NOMO-1 (cell line): ENCODE data around the gene ZNF555.
"Not testable (repeated sequence)": the region's sequence is repeated elsewhere in the genome, so short reads cannot be mapped to it uniquely, and the experiment has no call there.

Experiments used
- DNase-seq, 2 experiments: peaks; one replicate each; lab custom pipeline; 2025; ENCODE audit not compliant: unreplicated experiment in 2 of 2; lab: John Stamatoyannopoulos, UW

Gene ZNF555

DNA sequence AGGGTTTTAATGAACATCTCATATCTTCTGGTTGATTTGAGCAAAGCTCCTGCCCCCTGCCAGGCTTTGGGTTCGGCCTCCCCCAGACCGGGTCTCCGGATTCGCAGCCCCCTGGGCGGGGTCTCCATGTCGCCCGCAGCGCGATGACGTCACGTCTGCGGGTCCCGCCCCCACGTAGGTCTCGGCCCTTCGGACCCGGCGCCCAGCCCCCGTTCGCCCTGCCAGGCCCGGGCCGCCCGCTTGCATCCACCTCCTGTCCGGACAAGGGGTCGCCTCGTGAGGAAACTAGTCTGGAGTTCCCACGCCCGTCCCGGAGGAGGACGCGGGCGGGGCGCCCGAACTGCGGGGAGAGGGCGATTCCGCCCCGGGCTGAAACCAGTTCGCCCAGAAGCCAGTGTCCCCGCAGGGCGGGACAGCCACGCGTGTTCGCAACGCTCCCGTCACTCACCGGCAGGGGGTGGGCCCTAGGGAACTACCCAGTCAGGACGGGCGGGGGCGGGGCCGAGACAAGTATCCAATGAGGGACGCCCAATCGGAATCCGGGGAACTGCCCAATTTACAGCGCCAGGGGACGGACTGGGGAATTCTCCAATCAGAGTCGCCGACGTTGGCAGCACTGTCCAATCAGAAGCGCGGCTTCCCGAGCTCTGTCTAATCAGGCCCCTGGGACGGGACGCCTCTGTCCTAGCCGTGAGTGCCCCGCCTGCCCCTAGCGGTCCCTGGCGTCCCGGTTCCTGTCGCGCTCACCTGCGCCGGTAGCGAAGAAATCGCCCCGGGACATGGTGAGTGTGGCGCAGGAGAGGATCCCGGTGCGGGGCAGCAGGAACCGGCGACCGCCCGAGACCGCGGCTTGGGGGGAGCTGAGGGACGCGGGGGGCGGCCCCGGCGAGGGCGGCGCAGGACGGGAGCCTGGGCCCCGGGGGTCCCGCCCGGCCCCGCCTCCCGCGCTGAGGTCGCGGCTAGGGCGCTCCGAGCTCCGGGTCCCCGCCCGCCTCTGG is at the start of gene ZNF555:
TSS of gene ZNF555 (plus strand) at position 682 of the 998 bp plus-strand sequence. CDS start at position 780, 98 bp downstream.
- DNase-seq = peak; percentile 93 to 97

DNA sequence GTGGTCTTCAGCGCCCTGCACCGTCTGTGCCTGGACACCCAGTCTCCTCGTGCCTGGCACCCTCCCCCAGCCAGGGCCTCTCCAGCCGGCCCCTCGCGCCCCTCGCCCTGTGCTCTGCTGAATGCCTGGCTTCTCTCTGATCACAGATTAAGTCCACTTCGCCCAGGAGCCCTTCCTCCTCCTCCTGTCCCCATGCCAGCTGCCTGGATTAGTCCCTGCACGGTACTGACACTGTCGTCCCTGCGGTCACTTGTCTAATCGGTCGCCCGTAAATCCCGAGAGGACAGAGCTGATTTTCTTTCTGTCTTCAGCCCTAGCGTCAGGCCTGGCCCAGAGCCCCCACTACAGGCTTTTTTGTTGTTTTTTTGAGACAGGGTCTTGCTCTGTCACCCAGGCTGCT is 49.4 kb upstream of the ZNF555 start:
- no peak for DNase-seq

DNA sequence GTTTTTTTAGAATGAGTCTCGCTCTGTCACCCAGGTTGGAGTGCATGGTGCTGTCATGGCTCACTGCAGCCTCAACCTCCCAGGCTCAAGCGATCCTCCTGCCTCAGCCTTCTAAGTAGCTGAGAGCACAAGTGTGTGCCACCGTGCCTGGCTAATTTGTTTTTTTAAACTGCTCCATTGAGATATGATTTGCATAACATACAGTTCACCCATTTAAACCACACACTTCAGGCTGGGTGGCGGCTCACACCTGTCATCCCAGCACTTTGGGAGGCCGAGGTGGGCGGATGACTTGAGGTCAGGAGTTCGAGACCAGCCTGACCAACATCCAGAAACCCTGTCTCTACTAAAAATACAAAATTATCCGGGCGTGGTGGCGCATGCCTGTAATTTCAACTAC is 48.6 kb upstream of the ZNF555 start:
- not testable (repeated sequence) for DNase-seq

DNA sequence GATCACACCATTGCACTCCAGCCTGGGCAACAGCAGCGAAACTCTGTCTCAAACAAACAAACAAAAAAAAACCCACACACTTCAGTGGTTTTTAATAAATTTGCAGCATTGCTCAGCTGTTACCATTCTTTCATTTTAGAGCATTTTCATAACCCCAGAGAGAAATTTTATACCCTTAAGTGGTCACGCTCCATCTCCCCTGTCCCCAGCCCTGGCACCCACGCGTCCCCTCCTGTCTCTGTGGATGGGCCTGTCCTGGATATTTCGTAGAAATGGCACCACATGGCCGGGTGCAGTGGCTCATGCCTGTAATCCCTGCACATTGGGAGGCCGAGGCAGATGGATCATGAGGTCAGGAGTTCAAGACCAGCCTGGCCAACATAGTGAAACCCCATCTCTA is 48.1 kb upstream of the ZNF555 start:
- no peak for DNase-seq

DNA sequence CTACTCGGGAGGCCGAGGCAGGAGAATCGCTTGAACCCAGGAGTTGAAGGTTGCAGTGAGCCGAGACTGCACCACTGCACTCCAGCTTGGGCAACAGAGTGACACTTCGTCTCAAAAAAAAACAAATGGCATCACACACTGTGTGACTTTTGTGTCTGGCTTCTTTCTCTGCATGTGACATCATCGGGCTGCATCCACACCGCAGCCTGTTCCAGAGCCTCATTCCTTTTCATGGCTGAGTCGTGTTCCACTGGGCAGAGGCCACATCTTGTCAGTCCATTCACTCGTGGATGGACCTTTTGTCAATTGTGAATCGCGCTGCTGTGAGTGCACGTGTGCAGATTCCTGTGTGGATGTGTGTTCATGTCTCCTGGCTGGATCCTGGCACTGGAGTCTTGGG is 47.7 kb upstream of the ZNF555 start:
- DNase-seq = no peak

DNA sequence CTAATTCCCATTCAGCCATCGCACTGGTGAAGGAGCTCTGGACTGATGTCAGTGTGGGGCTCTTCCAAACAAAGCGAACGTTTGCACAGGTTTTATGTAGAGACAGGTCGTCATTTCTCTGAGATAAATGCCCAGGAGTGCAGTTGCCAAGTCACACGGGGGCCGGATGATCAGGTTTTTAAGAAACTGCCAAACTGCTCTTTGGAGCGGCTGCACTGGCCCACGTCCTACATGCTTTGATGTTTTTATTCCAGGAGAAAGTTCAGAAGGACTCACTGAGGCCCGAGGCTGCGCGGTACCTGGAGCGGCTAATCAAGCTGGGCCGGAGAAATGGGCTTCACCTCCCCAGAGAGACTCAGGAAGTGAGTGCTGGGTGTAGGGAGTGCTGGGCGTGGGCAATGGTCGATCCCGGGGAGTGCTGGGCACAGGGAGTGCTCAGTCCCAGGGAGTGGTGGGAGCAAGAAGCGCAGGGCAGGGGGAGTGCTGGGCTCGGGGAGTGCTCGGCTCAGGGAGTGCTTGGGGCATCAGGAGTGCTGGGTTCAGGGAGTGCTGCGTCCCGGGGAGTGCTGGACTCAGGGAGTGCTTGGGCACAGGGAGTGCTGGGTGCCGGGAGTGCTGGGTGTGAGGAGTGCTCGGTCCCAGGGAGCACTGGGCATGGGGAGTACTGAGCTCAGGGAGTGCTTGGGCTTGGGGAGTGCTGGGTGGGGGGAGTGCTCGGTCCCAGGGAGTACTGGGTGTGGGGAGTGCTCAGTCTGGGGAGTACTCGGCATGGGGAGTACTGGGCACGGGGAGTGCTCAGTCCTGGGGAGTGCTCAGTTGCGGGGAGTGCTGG is 45.2 kb upstream of the ZNF555 start:
- no peak for DNase-seq

DNA sequence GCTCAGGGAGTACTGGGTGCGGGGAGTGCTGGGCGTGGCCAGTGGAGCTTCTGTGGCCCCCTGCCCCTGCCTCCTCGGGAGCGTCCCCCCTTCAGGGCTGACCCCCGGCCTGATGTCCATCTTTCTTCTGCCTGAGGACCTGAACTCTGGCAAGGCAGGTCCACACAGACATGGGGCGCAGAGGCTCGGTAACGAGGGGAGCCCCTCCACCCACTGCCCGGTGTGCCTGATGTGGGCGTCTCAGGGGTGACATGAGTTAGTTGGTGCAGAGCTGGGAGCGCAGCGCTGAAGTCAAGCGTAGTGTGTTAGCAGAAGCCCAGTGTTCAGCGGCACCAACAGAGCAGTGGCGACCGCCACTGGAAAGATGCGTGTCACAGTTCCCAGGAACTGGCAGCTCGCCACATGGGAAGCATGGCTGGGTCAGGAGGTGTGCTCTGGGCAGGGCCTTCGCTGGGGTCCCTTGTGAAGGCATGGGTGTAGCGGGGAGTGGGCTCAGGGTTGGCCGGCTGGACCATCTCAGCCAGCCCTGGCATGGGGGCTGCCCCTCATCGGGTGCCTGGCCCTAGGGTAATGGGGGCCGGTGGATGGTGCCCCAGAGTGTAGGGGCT is 44.5 kb upstream of the ZNF555 start:
- no peak for DNase-seq

DNA sequence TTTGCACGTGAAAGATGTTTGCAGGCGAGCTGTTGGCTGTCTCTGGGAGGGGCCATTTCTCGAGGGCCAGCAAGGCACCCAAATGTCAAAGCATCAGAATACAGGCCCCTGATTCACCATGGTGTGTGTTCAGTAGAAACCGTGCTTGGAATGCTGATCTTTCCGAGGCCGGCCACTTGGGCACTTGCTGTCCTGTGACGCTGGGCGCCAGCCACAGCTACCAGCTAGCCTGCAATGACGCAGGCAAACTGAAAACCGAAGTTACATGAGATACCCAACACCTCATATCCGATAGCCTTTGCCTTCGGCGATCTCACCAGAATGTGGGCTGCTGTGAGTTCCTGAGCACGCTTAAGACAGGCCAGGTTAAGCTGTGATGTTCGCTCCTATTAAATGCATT is 44.0 kb upstream of the ZNF555 start:
- DNase-seq = no peak

DNA sequence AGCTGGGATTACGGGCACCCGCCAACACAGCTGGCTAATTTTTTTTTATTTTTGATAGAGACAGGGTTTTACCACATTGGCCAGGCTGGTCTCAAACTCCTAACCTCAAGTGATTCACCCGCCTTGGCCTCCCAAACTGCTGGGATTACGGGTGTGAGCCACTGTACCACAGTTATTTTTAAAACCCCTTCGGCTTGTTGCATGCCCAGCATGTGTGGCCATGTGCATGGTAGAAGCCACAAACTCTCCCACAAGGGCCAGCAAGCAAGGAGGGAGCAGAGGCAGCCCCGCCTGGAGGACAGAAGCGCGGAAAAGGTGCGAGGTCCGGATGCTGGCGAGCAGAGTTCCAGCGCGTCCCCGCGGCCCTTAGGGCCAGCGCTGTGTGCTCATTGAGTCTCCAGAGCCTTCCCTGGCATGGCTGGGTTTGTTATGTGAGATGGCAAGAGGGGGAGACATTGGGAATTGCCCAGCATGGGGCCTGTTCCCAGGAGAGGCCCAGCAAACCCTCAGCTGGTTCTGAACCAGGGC is 43.1 kb upstream of the ZNF555 start:
- no peak for DNase-seq

DNA sequence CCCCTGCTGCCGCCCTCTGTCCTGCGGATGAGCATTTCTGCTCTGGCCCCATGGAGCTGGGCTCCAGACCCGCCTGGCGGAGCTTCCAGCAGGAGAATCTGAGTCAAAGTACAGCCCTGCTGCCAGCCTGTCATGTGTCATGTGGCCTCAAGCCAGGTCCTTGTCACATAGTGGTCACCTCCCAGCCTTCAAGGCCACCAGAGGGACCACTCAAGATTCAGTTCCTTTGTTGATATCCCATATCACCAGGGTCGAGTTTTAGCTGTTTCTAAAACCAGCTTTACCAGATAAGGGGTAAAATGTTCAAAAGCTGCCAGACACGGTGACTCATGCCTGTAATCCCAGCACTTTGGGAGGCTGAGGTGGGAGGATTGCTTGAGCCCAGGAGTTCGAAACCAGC is 42.5 kb upstream of the ZNF555 start:
- DNase-seq = no peak

DNA sequence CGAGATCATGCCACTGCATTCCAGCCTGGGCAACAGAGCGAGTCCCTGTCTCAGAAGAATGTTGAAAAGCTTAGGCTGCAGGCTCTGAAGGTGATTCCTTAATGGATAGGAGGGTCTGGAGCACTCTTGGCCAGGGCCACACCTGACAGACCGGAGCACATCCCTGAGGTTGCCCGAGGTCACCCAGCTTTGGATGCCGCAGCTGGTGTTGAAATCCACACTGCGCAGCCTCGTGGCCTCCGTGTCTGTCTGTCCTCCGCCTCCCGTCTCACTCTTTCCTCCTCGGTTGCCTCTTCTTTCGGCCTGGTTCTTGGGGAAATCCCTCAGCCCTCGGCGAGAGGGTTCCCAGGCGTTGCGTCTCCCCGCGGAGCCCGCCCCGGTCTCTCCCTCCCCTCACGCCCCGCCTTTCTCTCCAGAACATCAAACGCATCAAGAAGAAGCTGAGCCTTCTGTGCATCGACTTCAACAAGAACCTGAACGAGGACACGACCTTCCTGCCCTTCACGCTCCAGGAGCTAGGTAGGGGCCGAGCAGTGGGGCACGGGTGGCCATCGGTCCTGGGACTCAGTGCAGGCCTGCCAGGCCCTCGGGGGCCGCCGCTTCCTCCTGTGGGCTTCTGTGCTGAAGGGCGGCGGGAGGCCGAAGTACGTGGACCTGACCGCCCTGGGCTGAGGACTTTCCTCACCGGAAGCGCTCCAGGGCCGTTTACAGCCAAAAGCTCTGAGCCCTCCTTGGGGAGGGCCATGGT is 41.8 kb upstream of the ZNF555 start:
- DNase-seq = no peak

DNA sequence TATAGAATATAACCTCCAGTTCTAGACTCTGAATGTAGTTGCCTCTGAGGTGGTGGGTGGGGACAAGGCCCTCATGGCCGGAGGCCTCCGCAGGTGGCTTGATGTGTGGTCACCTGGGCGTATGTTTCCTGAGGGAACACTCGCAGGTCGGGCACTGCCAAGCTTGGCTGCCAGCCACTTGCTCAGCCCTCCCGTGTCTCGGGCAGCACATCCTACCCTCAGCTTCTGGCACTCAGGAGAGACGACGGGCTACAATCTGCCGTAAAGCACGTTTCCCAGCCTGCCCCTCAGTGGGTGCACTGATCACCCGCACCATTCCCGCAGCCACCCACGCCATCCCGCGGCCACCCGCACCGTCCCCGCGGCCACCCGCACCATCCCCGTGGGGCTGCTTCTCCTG is 40.8 kb upstream of the ZNF555 start:
- DNase-seq = no peak

DNA sequence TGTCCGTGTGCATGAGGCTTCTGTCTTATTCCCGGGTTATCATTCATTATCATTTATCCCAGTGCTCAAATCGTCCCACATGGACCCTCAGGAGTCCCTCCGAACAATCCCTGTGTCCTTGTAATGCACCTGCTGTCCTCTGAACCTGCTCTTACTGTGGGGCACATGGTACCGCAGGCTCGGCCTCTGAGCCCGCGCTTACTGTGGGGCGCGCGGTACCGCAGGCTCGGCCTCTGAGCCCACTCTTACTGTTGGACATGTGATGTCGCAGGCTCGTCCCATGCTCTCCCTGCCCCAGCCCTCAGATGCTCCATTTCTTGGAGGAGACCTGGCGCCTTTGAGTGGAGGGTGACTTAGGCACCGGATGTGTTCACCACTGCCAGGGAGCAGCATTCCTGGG is 38.4 kb upstream of the ZNF555 start:
- DNase-seq = no peak

DNA sequence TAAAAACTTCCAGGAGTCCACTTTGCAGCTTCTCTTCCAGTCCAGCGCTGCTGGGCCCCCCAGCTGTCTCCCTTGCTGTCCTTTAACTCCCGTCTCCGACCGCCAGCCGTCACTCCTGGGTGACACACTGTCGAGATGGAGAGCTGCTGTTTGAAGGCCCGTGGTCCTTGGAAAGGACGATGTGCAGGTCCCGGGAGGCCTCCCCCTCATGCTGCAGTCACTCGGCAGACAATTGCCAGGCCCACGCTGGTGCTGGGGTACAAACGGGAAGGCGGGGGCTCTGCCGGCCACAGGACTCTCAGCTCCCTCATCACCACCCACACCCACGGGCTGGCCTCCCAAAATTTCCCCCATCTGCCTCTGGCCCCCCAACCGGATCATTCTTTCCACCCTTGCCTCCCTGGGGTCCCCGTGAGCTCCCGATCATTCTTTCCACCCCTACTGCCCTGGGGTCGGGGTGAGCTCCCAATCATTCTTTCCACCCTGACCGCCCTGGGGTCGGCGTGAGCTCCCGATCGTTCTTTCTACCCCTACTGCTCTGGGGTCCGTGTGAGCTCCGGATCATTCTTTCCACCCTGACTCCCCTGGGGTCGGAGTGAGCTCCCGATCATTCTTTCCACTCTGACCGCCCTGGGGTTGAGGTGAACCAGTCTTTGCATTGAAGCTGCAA is 37.7 kb upstream of the ZNF555 start:
- DNase-seq = no peak

DNA sequence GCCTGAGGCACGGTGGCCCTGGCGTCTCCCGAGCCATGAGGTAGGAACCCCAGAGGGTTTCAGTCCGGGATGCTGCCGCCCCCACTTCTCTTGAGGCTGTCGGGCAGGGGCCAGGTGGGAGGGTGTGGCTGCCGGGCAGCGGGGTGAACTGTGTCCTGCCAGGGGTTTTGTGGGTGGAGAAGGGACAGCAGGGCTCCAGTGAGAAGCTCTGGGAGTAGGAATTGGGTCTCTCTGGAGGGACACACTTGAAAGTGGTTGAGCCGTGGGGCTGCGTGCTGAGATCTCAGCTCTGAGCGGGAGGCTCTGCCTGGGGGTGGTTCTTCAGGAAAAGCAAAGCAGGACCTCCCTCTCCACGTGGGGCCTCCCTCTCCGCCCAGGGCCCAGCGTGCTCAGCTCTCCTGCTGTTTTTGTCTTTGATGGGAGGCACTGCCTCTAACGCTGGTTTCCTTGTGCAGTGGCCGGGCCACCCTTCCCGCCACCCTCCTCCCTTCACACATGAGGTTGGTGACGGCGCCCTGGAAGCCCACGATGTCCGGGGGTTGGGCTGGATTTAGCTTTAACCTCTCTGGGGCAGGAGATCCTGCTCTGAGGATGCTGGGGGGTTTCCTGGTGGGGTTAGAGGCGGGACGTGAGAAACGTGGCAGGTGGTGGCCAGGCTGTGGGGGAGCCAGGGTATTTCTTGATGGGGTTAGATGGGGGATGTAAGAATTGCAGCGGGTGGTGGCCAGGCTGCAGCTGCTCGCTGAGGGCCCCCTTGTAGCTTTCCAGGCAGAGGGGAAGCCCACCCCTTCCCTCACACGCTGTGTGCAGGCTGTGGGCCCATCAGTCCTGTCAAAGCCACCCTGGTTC is 36.9 kb upstream of the ZNF555 start:
- DNase-seq = no peak

DNA sequence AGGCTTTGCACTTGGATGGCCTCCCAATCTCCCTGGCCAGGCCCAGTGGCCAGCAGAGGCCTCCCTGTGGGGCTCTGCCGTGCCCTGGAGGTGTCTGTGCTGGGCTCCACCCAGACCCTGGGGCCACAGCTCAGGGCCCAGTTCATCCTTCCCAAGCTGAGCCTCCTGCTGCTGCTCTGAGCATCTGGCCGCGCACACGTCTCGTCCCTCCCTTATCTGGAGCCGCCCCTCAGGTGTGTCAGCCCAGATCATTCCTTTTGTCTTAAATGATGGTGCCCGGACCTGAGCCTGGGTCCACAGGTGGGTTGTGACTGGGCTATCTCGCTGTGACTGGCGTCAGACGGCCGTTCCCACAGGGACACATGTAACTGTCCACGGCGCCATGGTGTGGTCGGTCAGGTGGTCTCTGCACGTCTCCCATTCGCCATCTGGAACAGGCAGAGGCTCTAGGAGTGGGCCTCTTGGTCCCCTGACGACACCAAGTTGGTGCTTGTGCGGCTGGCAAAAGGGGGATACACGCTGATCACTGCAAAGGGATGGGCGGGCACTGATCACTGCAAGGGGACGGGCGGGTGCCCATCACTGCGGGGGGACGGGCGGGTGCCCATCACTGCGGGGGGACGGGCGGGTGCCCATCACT is 35.9 kb upstream of the ZNF555 start:
- DNase-seq = no peak

DNA sequence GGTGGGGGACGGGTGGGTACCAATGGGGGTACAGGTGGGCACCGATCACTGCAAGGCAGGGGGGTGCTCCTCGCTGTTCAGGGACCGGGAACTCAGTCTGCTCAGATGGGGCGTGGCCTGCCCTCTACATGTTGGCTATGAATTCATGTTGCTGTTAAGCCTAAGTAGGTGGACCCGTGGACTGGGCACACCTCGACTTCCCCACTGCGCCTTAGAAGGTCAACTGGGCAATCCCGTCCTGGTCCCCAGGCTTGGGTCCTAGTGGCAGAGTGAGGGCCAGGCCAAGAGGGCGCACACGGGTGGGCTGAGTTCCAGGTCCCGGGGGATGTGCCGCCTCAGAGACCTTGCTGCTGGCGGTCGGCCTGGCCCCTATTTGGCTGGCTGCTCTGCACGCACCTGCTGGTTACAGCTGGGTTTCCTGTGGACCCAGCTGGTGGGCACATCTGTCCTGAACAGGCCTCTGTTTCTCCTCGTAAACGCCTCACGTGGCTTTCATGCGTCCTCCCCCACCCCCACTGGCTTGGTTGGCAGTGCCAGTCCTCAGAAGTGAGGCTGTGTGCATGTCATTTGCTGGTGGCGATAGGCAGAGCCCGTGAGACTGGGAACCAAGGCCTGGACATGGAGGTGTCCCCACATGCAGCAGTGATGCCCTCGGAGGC is 35.2 kb upstream of the ZNF555 start:
- no peak for DNase-seq
